HCT116 (cell line): ENCODE results near the gene SMARCA5. TPM values are rescaled to one million over a fixed set of nuclear protein-coding genes. Genes with fewer than 3 reads are reported as not detected.

ENCODE experiments used
- ATAC-seq: fragments of 200-7000 bp; cut with Tn5 transposase; 2 replicates; pipeline ENCODE4 v1.9.1; 2020; ENCODE audit warnings: mild to moderate bottlenecking, moderate library complexity
- BruUV-seq: library from RNA; stranded (reverse); fragments of 400-500 nt; replicated peaks from 2 replicates; lab custom pipeline; 2021; lab: Mats Ljungman, UMichigan
- CTCF ChIA-PET: fragments of 300-600 bp; sonication (Branson Sonifier 250); formaldehyde crosslinking; loops from one replicate; lab custom pipeline; 2021; ENCODE audit warnings: antibody characterized with exemption; lab: Charles Lee
- POLR2A ChIA-PET: fragments of 300-600, 350-600 bp; sonication (Branson Sonifier 250); formaldehyde crosslinking; loops from one replicate; lab custom pipeline; 2021; ENCODE audit warnings: antibody characterized with exemption; lab: Charles Lee
- RAD21 ChIA-PET, 2 experiments: fragments of 300-600 bp; sonication (Branson Sonifier 250); formaldehyde crosslinking; loops; one replicate each; lab custom pipeline; 2023; ENCODE audit warnings: low total read pairs in 2 of 2; ENCODE audit not compliant: uncharacterized antibody in 2 of 2, unreplicated experiment in 2 of 2, low non-redundant PET in 1 of 2; lab: Charles Lee
- DNase-seq: peaks from one replicate; pipeline ENCODE4 v3.0.0-alpha.2; 2010; ENCODE audit warnings: low read depth, low spot score
- H2AFZ ChIP-seq: fragments of 200-600 bp; shearing (Covaris generic), sonication (generic); 2 replicates; pipeline ENCODE4 v1.6.1; 2017; ENCODE audit warnings: low read depth, mixed run types, mixed read lengths, antibody characterized with exemption, low read length; ENCODE audit not compliant: poor library complexity, severe bottlenecking
- H3K27ac ChIP-seq: 2 replicates; pipeline ENCODE4 v1.5.1; 2012; ENCODE audit warnings: low read depth, low read length
- H3K27me3 ChIP-seq: fragments of 200-600 bp; sonication (generic); 2 replicates; pipeline ENCODE4 v1.6.1; 2016; ENCODE audit warnings: mixed run types, low read length, mixed read lengths; ENCODE audit not compliant: insufficient read depth
- H3K36me3 ChIP-seq, 2 experiments: fragments of 200-500 bp in 1 of 2; fragments of 200-600 bp in 1 of 2; sonication (Bioruptor generic) in 1 of 2; sonication (generic) in 1 of 2; 2 replicates each; pipeline versions ENCODE4 v1.5.1 to v1.6.1; 2014 to 2016; ENCODE audit warnings: low read length in 2 of 2, inconsistent platforms in 1 of 2, mixed read lengths in 1 of 2, mixed run types in 1 of 2; ENCODE audit not compliant: insufficient read depth in 2 of 2, control insufficient read depth in 1 of 2
- H3K4me1 ChIP-seq, 2 experiments: fragments of 200-600 bp in 1 of 2; sonication (generic) in 1 of 2; 2 replicates each; pipeline versions ENCODE4 v1.5.1 to v1.6.1; 2012 to 2017; ENCODE audit warnings: low read length in 2 of 2, inconsistent platforms in 1 of 2, mild to moderate bottlenecking in 1 of 2, mixed read lengths in 1 of 2, mixed run types in 1 of 2, moderate library complexity in 1 of 2; ENCODE audit not compliant: insufficient read depth in 2 of 2, control insufficient read depth in 1 of 2
- H3K4me2 ChIP-seq: fragments of 200-600 bp; sonication (generic); 2 replicates; pipeline ENCODE4 v1.6.1; 2017; ENCODE audit warnings: mixed run types, low read length, mixed read lengths
- H3K4me3 ChIP-seq, 2 experiments: fragments of 200-600 bp in 1 of 2; sonication (generic) in 1 of 2; replicated peaks in 1 of 2; 2 replicates each; pipeline ENCODE4 v1.5.1; 2011 to 2016; ENCODE audit warnings: low read length in 2 of 2, control low read depth in 1 of 2, low read depth in 1 of 2, mild to moderate bottlenecking in 1 of 2, mixed read lengths in 1 of 2, mixed run types in 1 of 2
- H3K79me2 ChIP-seq: fragments of 200-600 bp; sonication (generic); 2 replicates; pipeline ENCODE4 v1.6.1; 2017; ENCODE audit warnings: mild to moderate bottlenecking, mixed run types, low read length, moderate library complexity, mixed read lengths; ENCODE audit not compliant: insufficient read depth
- H3K9ac ChIP-seq: fragments of 200-600 bp; sonication (generic); 2 replicates; pipeline ENCODE4 v1.6.1; 2016; ENCODE audit warnings: low read length, mixed read lengths
- H3K9me2 ChIP-seq: fragments of 200-600 bp; sonication (generic), shearing (Covaris generic); 2 replicates; pipeline ENCODE4 v1.6.1; 2017; ENCODE audit warnings: mixed run types, mild to moderate bottlenecking, moderate library complexity; ENCODE audit not compliant: insufficient read depth
- H3K9me3 ChIP-seq, 2 experiments: fragments of 200-500 bp in 1 of 2; fragments of 200-600 bp in 1 of 2; sonication (Bioruptor generic) in 1 of 2; sonication (generic) in 1 of 2; 2 replicates each; pipeline ENCODE4 v1.6.1; 2014 to 2017; ENCODE audit warnings: low read length in 2 of 2, mixed read lengths in 2 of 2, inconsistent platforms in 1 of 2, low read depth in 1 of 2, mild to moderate bottlenecking in 1 of 2, mixed run types in 1 of 2, moderate library complexity in 1 of 2; ENCODE audit not compliant: control insufficient read depth in 1 of 2, insufficient read depth in 1 of 2
- H4K20me1 ChIP-seq: fragments of 200-600 bp; sonication (generic), shearing (Covaris generic); 2 replicates; pipeline ENCODE4 v1.6.1; 2017; ENCODE audit warnings: mixed run types, mild to moderate bottlenecking, moderate library complexity; ENCODE audit not compliant: insufficient read depth
- CEBPB ChIP-seq: IDR thresholded peaks from 2 replicates; pipeline ENCODE4 v1.6.1; 2012; ENCODE audit warnings: low read depth
- EZH2 ChIP-seq: fragments of 200-600 bp; sonication (generic); IDR thresholded peaks from 2 replicates; pipeline ENCODE4 v1.6.1; 2017; ENCODE audit warnings: antibody characterized with exemption, mixed run types
- TCF7L2 ChIP-seq: IDR thresholded peaks from 2 replicates; pipeline ENCODE4 v1.7.0; 2011; ENCODE audit warnings: borderline replicate concordance, inconsistent platforms; ENCODE audit not compliant: insufficient read depth, insufficient read length; ENCODE audit errors: extremely low read depth
- YY1 ChIP-seq: IDR thresholded peaks from 2 replicates; pipeline ENCODE4 v1.6.1; 2011; ENCODE audit warnings: low read length, low read depth, moderate library complexity, mild to moderate bottlenecking; ENCODE audit not compliant: insufficient replicate concordance; ENCODE audit errors: extremely low read depth
- intact Hi-C: fragments of 100-400 bp; cut with micrococcal nuclease; formaldehyde crosslinking; loops from 2 replicates; pipeline ENCODE4 v1.10.0; 2022
- total RNA-seq: library from RNA; stranded (reverse); gene quantifications from one replicate; pipeline ENCODE4 v1.2.1, GENCODE V29; 2021; ENCODE audit not compliant: unreplicated experiment
- TF ChIP-seq, protein P1 (sequence below), 3 experiments: fragments of 200-600 bp in 1 of 3; sonication (generic) in 1 of 3; IDR thresholded peaks in 2 of 3; conservative IDR thresholded peaks in 1 of 3; 2 replicates each; pipeline ENCODE4 v1.5.1; 2012 to 2017; ENCODE audit warnings: low read depth in 2 of 3, low read length in 2 of 3, antibody characterized with exemption in 1 of 3, borderline replicate concordance in 1 of 3, control low read depth in 1 of 3, mild to moderate bottlenecking in 1 of 3, mixed read lengths in 1 of 3, mixed run types in 1 of 3, moderate library complexity in 1 of 3; ENCODE audit not compliant: insufficient read depth in 1 of 3
- TF ChIP-seq, protein P2 (sequence below): IDR thresholded peaks from 2 replicates; pipeline ENCODE4 v1.6.1; 2011; ENCODE audit warnings: mild to moderate bottlenecking, low read length, moderate library complexity; ENCODE audit not compliant: insufficient replicate concordance; ENCODE audit errors: extremely low read depth

The SMARCA5 gene
- total RNA-seq, 1 experiment from 2014 or later = 61.2 TPM

DNA sequence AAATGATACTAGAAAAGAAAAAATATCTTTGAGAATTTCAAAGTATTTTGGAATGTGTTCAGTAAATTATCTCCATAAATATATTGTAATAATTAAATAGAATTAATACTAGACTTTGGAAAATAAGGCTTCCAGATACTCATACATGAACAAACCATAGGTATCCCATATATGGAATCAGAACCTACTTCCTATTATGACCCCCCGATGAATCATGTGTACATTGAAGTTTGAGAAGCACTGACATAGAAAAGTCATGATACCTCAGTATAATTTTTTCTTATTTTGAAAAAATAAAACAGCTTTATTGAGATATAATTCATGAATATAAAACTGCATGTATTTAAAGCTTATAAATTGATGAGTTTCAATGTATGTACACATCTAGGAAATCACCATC is 27.2 kb upstream of the SMARCA5 start:
- no peak overlapping the region for H2AFZ ChIP-seq
- POLR2A ChIA-PET = no interaction called here
- CTCF ChIA-PET = interaction anchor here (1.0 kb wide), 1 partner anchor 284 kb away, joined by 3 read pairs; no protein-coding TSS in a partner anchor
- H3K27ac ChIP-seq = no peak overlapping the region
- TF ChIP-seq CEBPB (no peak), EZH2 (no peak), YY1 (no peak), TCF7L2 (no peak)
- TF ChIP-seq, protein P1, sequence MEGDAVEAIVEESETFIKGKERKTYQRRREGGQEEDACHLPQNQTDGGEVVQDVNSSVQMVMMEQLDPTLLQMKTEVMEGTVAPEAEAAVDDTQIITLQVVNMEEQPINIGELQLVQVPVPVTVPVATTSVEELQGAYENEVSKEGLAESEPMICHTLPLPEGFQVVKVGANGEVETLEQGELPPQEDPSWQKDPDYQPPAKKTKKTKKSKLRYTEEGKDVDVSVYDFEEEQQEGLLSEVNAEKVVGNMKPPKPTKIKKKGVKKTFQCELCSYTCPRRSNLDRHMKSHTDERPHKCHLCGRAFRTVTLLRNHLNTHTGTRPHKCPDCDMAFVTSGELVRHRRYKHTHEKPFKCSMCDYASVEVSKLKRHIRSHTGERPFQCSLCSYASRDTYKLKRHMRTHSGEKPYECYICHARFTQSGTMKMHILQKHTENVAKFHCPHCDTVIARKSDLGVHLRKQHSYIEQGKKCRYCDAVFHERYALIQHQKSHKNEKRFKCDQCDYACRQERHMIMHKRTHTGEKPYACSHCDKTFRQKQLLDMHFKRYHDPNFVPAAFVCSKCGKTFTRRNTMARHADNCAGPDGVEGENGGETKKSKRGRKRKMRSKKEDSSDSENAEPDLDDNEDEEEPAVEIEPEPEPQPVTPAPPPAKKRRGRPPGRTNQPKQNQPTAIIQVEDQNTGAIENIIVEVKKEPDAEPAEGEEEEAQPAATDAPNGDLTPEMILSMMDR (IDR thresholded peaks at IDR 0.05 in 2 of 3, conservative IDR thresholded peaks at IDR 0.05 in 1 of 3; ENCODE audit: borderline replicate concordance in 1 of 3, insufficient read depth in 1 of 3, low read depth in 2 of 3, low read length in 2 of 3) = no peak
- TF ChIP-seq, protein P2, sequence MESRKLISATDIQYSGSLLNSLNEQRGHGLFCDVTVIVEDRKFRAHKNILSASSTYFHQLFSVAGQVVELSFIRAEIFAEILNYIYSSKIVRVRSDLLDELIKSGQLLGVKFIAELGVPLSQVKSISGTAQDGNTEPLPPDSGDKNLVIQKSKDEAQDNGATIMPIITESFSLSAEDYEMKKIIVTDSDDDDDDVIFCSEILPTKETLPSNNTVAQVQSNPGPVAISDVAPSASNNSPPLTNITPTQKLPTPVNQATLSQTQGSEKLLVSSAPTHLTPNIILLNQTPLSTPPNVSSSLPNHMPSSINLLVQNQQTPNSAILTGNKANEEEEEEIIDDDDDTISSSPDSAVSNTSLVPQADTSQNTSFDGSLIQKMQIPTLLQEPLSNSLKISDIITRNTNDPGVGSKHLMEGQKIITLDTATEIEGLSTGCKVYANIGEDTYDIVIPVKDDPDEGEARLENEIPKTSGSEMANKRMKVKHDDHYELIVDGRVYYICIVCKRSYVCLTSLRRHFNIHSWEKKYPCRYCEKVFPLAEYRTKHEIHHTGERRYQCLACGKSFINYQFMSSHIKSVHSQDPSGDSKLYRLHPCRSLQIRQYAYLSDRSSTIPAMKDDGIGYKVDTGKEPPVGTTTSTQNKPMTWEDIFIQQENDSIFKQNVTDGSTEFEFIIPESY = no peak
- TF ChIP-seq, all 23 proteins: peak for 0
- Histone ChIP-seq H3K9ac (no peak overlapping the region), H4K20me1 (no peaks in the 10 kb centered on the region), H3K9me2 (no peaks in the 10 kb centered on the region), H3K79me2 (no peaks in the 10 kb centered on the region), H3K27me3 (no peaks in the 10 kb centered on the region), H3K9me3 (no peaks in the 10 kb centered on the region), H3K4me3 (no peak overlapping the region), H3K36me3 (no peaks in the 10 kb centered on the region), H3K4me2 (no peak overlapping the region), H3K4me1 (no peaks in the 10 kb centered on the region)
- RAD21 ChIA-PET = no interaction called here
- BruUV-seq = no TSS peak
- intact Hi-C loops = no loop called here
- DNase-seq (no peak), ATAC-seq (no peak)
